ENCODE results near the gene MYO7A. TPM values are rescaled to one million over a fixed set of nuclear protein-coding genes. Genes with fewer than 3 reads are reported as not detected.
A peak's percentile ranks its signal among the peaks of the same experiment; 100 is the strongest.

Gene MYO7A
- total RNA-seq, 1 experiment from 2014 or later: 2.5 TPM

GRCh38 chr11:77147668-77148321 lies 19.7 kb downstream of the MYO7A start (continued):
- TF ChIP-seq ZNF425 (CRISPR knock-in tag; conservative IDR thresholded peaks at IDR 0.05) (no peak), ZNF263 (CRISPR knock-in tag; IDR thresholded peaks at IDR 0.05; ENCODE audit: low read depth) (no peak), SP1 (CRISPR knock-in tag; conservative IDR thresholded peaks at IDR 0.05) (no peak; the same call in none of the 2 replicates), FOXP1 (CRISPR knock-in tag; IDR thresholded peaks at IDR 0.05; ENCODE audit: borderline replicate concordance) (peak; percentile 39; the same call in 1 of the 2 replicates), CTCF (IDR thresholded peaks at IDR 0.05) (no peak), ESRRA (CRISPR knock-in tag; IDR thresholded peaks at IDR 0.05; ENCODE audit: borderline replicate concordance) (no peak), NR1H2 (CRISPR knock-in tag; IDR thresholded peaks at IDR 0.05) (no peak), SMAD3 (CRISPR knock-in tag; IDR thresholded peaks at IDR 0.05; ENCODE audit: borderline replicate concordance) (0 out of 2 replicates have a peak, but pooled peaks have one; percentile 14), OVOL2 (CRISPR knock-in tag; IDR thresholded peaks at IDR 0.05; ENCODE audit: borderline replicate concordance) (no peak), ZNF396 (CRISPR knock-in tag; IDR thresholded peaks at IDR 0.05; ENCODE audit: borderline replicate concordance) (no peak)
- TF ChIP-seq, protein P1, sequence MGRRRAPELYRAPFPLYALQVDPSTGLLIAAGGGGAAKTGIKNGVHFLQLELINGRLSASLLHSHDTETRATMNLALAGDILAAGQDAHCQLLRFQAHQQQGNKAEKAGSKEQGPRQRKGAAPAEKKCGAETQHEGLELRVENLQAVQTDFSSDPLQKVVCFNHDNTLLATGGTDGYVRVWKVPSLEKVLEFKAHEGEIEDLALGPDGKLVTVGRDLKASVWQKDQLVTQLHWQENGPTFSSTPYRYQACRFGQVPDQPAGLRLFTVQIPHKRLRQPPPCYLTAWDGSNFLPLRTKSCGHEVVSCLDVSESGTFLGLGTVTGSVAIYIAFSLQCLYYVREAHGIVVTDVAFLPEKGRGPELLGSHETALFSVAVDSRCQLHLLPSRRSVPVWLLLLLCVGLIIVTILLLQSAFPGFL (CRISPR knock-in tag; IDR thresholded peaks at IDR 0.05; ENCODE audit: borderline replicate concordance): no peak

GRCh38 chr11:77148963-77149715 lies 21.1 kb downstream of the MYO7A start:
- DNase-seq (ENCODE audit: low spot score) (no peak), ATAC-seq (no peak)
- H3K9me3 Mint-ChIP-seq: no peaks in the 10 kb centered on the region
- TF ChIP-seq NR3C1 (CRISPR knock-in tag; conservative IDR thresholded peaks at IDR 0.05; ENCODE audit: low read depth): no peak
- peaks cover 10% of the 10 kb centered on the region for H3K27me3 Mint-ChIP-seq (ENCODE audit: low read depth)
- peak overlapping the region; percentile 36; the same call in 1 of the 2 replicates for H3K4me3 Mint-ChIP-seq
- ChIA-PET CTCF (interaction anchor here (1.4 to 5.5 kb wide), 5 partner anchors 9 to 38 kb away, joined by 3 to 46 read pairs (median 7); partner anchors contain the start of gene MYO7A), POLR2A (interaction anchor here (1.2 kb wide), 1 partner anchor 27 kb away, joined by 3 read pairs; no protein-coding TSS in a partner anchor)
- H3K36me3 Mint-ChIP-seq: no peaks in the 10 kb centered on the region
- no peak overlapping the region for H3K27ac Mint-ChIP-seq
- H3K4me1 Mint-ChIP-seq: peaks cover 23% of the 10 kb centered on the region

DNA sequence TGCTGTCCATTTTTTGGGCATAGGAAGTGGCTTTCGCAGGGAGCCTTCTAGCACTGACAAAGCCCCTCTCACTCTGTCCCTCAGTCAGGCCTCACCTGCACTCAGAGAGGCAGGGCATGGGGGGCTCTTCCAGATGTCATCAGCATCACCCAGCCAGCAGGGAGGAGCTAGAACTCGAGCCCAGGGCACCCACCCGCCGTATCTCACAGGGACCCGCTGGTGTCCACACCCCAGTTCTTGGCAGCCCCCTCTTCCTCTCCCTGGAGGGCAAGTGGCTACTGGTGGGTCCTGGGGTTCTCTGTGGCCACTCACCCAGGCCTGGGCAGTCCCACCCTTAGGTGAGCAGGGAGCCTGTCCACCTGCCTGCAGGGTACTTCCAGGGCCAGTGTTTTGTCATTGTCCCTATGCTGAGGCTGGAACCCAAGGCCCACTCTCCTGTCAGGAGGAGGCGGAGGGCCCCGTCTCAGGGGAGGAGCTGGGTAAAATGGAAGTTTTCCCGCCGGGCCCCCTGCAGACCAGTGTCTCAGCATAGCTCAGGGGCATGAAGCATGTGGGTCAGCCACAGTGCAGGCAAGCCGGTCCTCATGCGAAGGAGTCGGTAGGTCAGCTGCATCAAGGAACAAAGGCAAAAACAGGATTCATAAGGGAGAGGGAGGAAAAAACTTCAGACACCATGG lies 21.8 kb downstream of the MYO7A start:
- Mint-ChIP-seq H3K27ac (no peak overlapping the region), H3K27me3 (ENCODE audit: low read depth) (peaks cover 10% of the 10 kb centered on the region), H3K36me3 (no peaks in the 10 kb centered on the region), H3K4me3 (no peak overlapping the region), H3K4me1 (peaks cover 23% of the 10 kb centered on the region), H3K9me3 (no peaks in the 10 kb centered on the region)
- ATAC-seq (no peak), DNase-seq (ENCODE audit: low spot score) (no peak)
- TF ChIP-seq TP53 (CRISPR knock-in tag; IDR thresholded peaks at IDR 0.05): no peak
- no peak for TF ChIP-seq ZBTB21 (CRISPR knock-in tag; IDR thresholded peaks at IDR 0.05; ENCODE audit: borderline replicate concordance)
- TF ChIP-seq ATF2 (CRISPR knock-in tag; IDR thresholded peaks at IDR 0.05; ENCODE audit: borderline replicate concordance, low read depth): no peak
- no peak for TF ChIP-seq ZNF423 (CRISPR knock-in tag; IDR thresholded peaks at IDR 0.05)
- POLR2A ChIA-PET: no interaction called here
- CTCF ChIA-PET: interaction anchor here (0.7 to 5.5 kb wide), 7 partner anchors 8 to 230 kb away, joined by 3 to 46 read pairs (median 3); partner anchors contain the start of gene MYO7A
